ENCODE data around the gene HOXA6. TPM values are rescaled to one million over a fixed set of nuclear protein-coding genes. Genes with fewer than 3 reads are reported as not detected.

Gene HOXA6
- total RNA-seq, 1 experiment from 2014 or later: 0.65 TPM

DNA sequence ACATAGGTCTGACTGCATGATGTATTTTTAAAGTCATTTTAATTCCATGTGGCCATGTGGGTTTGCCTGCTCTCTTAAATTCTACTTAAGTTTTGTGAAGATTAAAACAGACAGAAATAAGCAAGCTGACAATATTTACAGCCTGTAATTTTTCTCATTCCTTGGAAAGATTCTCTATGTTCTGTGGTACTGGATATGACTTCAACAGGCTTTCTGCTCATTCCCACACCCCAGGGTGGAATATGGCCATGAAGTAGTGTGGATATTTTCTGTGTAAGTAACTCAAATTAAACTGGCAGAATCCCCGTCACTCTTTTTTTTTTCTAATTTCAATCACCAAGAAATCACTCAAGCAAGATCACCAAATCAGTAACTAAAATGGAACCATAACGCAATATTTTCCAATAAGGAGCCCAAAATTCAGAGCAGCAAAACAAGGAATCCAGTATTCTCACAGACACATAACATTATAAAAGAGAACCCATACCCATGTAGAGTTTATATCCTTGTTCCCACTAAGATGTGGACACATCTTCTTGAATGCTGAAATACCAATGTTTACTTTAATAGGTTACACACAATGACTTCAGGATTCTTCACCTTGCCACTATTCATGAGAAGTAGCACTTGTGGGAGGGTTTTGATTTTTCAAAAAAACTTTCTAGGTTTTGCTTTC is 9.8 kb downstream of the HOXA6 start:
- no peaks in the 10 kb centered on the region for H3K9me2 ChIP-seq (ENCODE audit: insufficient read depth)
- no peak overlapping the region for H3K27ac ChIP-seq
- H3K79me2 ChIP-seq (ENCODE audit: low read depth): no peaks in the 10 kb centered on the region
- CTCF ChIA-PET: interaction anchor here (0.7 kb wide), 1 partner anchor 288 kb away, joined by 4 read pairs; no protein-coding TSS in a partner anchor
- H3K9me3 ChIP-seq (ENCODE audit: insufficient read depth, low read depth): no peaks in the 10 kb centered on the region
- intact Hi-C loops (cut with micrococcal nuclease; ENCODE audit: unreplicated experiment): no loop called here
- H3F3A ChIP-seq (ENCODE audit: insufficient read depth, low read depth): peaks cover 28% of the 10 kb centered on the region
- no peaks in the 10 kb centered on the region for H4K20me1 ChIP-seq (ENCODE audit: insufficient read depth)
- H3K4me2 ChIP-seq: no peak overlapping the region
- TF ChIP-seq EZH2 (IDR thresholded peaks at IDR 0.05; ENCODE audit: low read depth): no peak
- TF ChIP-seq, protein P1, sequence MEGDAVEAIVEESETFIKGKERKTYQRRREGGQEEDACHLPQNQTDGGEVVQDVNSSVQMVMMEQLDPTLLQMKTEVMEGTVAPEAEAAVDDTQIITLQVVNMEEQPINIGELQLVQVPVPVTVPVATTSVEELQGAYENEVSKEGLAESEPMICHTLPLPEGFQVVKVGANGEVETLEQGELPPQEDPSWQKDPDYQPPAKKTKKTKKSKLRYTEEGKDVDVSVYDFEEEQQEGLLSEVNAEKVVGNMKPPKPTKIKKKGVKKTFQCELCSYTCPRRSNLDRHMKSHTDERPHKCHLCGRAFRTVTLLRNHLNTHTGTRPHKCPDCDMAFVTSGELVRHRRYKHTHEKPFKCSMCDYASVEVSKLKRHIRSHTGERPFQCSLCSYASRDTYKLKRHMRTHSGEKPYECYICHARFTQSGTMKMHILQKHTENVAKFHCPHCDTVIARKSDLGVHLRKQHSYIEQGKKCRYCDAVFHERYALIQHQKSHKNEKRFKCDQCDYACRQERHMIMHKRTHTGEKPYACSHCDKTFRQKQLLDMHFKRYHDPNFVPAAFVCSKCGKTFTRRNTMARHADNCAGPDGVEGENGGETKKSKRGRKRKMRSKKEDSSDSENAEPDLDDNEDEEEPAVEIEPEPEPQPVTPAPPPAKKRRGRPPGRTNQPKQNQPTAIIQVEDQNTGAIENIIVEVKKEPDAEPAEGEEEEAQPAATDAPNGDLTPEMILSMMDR (conservative IDR thresholded peaks at IDR 0.05): no peak
- H3K4me3 ChIP-seq: no peak overlapping the region
- no TSS peak for BruUV-seq (replicated peaks)
- H3K27me3 ChIP-seq (ENCODE audit: insufficient read depth, low read depth): no peaks in the 10 kb centered on the region
- DNase-seq: no peak
- peaks cover 42% of the 10 kb centered on the region for H3K4me1 ChIP-seq (replicated peaks; ENCODE audit: insufficient read depth)
- H3K36me3 ChIP-seq (ENCODE audit: low read depth): no peaks in the 10 kb centered on the region
- POLR2A ChIA-PET (ENCODE audit: unreplicated experiment): no interaction called here
- H2AFZ ChIP-seq: no peak overlapping the region

- Histone ChIP-seq H3K36me3 (ENCODE audit: low read depth) (no peaks in the 10 kb centered on the region), H3K79me2 (ENCODE audit: low read depth) (no peaks in the 10 kb centered on the region), H3K9me2 (ENCODE audit: insufficient read depth) (no peaks in the 10 kb centered on the region), H3K9me3 (ENCODE audit: insufficient read depth, low read depth) (no peaks in the 10 kb centered on the region), H2AFZ (no peak overlapping the region; the same call in 1 of the 2 replicates), H3K27me3 (ENCODE audit: insufficient read depth, low read depth) (no peaks in the 10 kb centered on the region), H4K20me1 (ENCODE audit: insufficient read depth) (no peaks in the 10 kb centered on the region), H3K4me2 (peak overlapping the region; percentile 86), H3F3A (ENCODE audit: insufficient read depth, low read depth) (peaks cover 28% of the 10 kb centered on the region), H3K27ac (peak overlapping the region; percentile 73), H3K4me1 (replicated peaks; ENCODE audit: insufficient read depth) (peaks cover 42% of the 10 kb centered on the region), H3K4me3 (no peak overlapping the region; the same call in 1 of the 2 replicates)
- peak in 1 of 2 experiments; percentile 75 for DNase-seq
- ChIA-PET POLR2A (ENCODE audit: unreplicated experiment) (interaction anchor here (0.6 to 0.7 kb wide), 2 partner anchors 265 to 288 kb away, joined by 4 to 5 read pairs; no protein-coding TSS in a partner anchor), CTCF (interaction anchor here (0.7 to 1.6 kb wide), 2 partner anchors 14 to 274 kb away, joined by 3 to 5 read pairs; no protein-coding TSS in a partner anchor)
- intact Hi-C loops (cut with micrococcal nuclease; ENCODE audit: unreplicated experiment): no loop called here
- TF ChIP-seq, protein P1 (conservative IDR thresholded peaks at IDR 0.05): no peak
- no peak for TF ChIP-seq EZH2 (IDR thresholded peaks at IDR 0.05; ENCODE audit: low read depth)
- BruUV-seq (replicated peaks): no TSS peak
Measured at GRCh38 chr7:27134392-27134791, 13.2 kb downstream of the HOXA6 start.

GRCh38 chr7:27133409-27134231 is 14.0 kb downstream of the HOXA6 start:
- Histone ChIP-seq H3K79me2 (ENCODE audit: low read depth) (no peaks in the 10 kb centered on the region), H3K27me3 (ENCODE audit: insufficient read depth, low read depth) (no peaks in the 10 kb centered on the region), H3K9me3 (ENCODE audit: insufficient read depth, low read depth) (no peaks in the 10 kb centered on the region), H4K20me1 (ENCODE audit: insufficient read depth) (no peaks in the 10 kb centered on the region), H2AFZ (no peak overlapping the region; the same call in 1 of the 2 replicates), H3K4me1 (replicated peaks; ENCODE audit: insufficient read depth) (peaks cover 42% of the 10 kb centered on the region), H3K27ac (peak overlapping the region; percentile 73), H3K36me3 (ENCODE audit: low read depth) (no peaks in the 10 kb centered on the region), H3K9me2 (ENCODE audit: insufficient read depth) (no peaks in the 10 kb centered on the region), H3F3A (ENCODE audit: insufficient read depth, low read depth) (peaks cover 28% of the 10 kb centered on the region), H3K4me3 (no peak overlapping the region), H3K4me2 (peak overlapping the region; percentile 86; the same call in 1 of the 2 replicates)
- ChIA-PET CTCF (interaction anchor here (1.6 kb wide), 1 partner anchor 274 kb away, joined by 5 read pairs; no protein-coding TSS in a partner anchor), POLR2A (ENCODE audit: unreplicated experiment) (interaction anchor here (0.6 to 0.7 kb wide), 3 partner anchors 18 to 287 kb away, joined by 3 to 5 read pairs (median 4); no protein-coding TSS in a partner anchor)
- TF ChIP-seq EZH2 (IDR thresholded peaks at IDR 0.05; ENCODE audit: low read depth): no peak
- TF ChIP-seq, protein P1 (conservative IDR thresholded peaks at IDR 0.05): no peak
- DNase-seq: no peak
- intact Hi-C loops (cut with micrococcal nuclease; ENCODE audit: unreplicated experiment): no loop called here
- BruUV-seq (replicated peaks): no TSS peak
